HEK293 (cell line): ENCODE results near the gene MLLT1.

ENCODE experiments used
- CTCF ChIA-PET: fragments of 350-600 bp; formaldehyde crosslinking; extraction: SDS; loops from one replicate; lab custom pipeline; 2021; ENCODE audit warnings: antibody characterized with exemption; lab: Yijun Ruan, JAX
- POLR2A ChIA-PET: fragments of 300-600 bp; formaldehyde crosslinking; extraction: SDS; loops from one replicate; lab custom pipeline; 2020; ENCODE audit warnings: antibody characterized with exemption, inconsistent platforms; lab: Yijun Ruan, JAX
- H3K27ac ChIP-seq: fragments of 200-500 bp; sonication (Bioruptor generic); 2 replicates; pipeline ENCODE4 v1.5.1; 2014; ENCODE audit warnings: low read depth, low read length, control low read depth, inconsistent platforms; ENCODE audit errors: extremely low read depth
- H3K36me3 ChIP-seq, 2 experiments: fragments of 200-500 bp in 1 of 2; sonication (Bioruptor generic) in 1 of 2; 1 replicate in 1 of 2; 2 replicates in 1 of 2; pipeline ENCODE4 v1.5.1; 2014 to 2017; ENCODE audit warnings: inconsistent platforms in 2 of 2, low read length in 2 of 2; ENCODE audit not compliant: control insufficient read depth in 2 of 2, insufficient read depth in 1 of 2
- H3K4me1 ChIP-seq: fragments of 200-500 bp; sonication (Bioruptor generic); 2 replicates; pipeline ENCODE4 v1.5.1; 2014; ENCODE audit warnings: mild to moderate bottlenecking, low read length, inconsistent platforms; ENCODE audit not compliant: control insufficient read depth, insufficient read depth
- H3K4me3 ChIP-seq: 2 replicates; pipeline ENCODE4 v1.5.1; 2011; ENCODE audit warnings: low read depth, mild to moderate bottlenecking, control low read depth, low read length, moderate library complexity
- H3K9me3 ChIP-seq: fragments of 200-500 bp; sonication (Bioruptor generic); 2 replicates; pipeline ENCODE4 v1.5.1; 2014; ENCODE audit warnings: low read depth, low read length, inconsistent platforms; ENCODE audit not compliant: control insufficient read depth, insufficient read depth
- BCL11B ChIP-seq: fragments of 450-650 bp; formaldehyde crosslinking; IDR thresholded peaks from 2 replicates; pipeline ENCODE4 v1.5.1; 2016; ENCODE audit warnings: low read depth, missing biosample characterization, missing genetic modification characterization
- GLI2 ChIP-seq: fragments of 450-650 bp; formaldehyde crosslinking; IDR thresholded peaks from 2 replicates; pipeline ENCODE4; 2017; ENCODE audit warnings: missing biosample characterization, missing genetic modification characterization, low read depth, borderline replicate concordance
- PRDM1 ChIP-seq: fragments of 450-650 bp; formaldehyde crosslinking; IDR thresholded peaks from 2 replicates; pipeline ENCODE4; 2016; ENCODE audit warnings: missing biosample characterization, missing genetic modification characterization
- SCRT2 ChIP-seq: fragments of 450-650 bp; formaldehyde crosslinking; IDR thresholded peaks from 2 replicates; pipeline ENCODE4 v1.5.1; 2016; ENCODE audit warnings: missing biosample characterization, missing genetic modification characterization
- TSHZ1 ChIP-seq: fragments of 450-650 bp; formaldehyde crosslinking; IDR thresholded peaks from 2 replicates; pipeline ENCODE4 v1.5.1; 2016; ENCODE audit warnings: missing biosample characterization, missing genetic modification characterization, borderline replicate concordance
- ZNF121 ChIP-seq: fragments of 450-650 bp; formaldehyde crosslinking; IDR thresholded peaks from 2 replicates; pipeline ENCODE4 v1.5.1; 2016; ENCODE audit warnings: missing biosample characterization, missing genetic modification characterization
- ZNF211 ChIP-seq: fragments of 450-650 bp; formaldehyde crosslinking; IDR thresholded peaks from 2 replicates; pipeline ENCODE4 v1.5.1; 2016; ENCODE audit warnings: low read depth, missing biosample characterization, missing genetic modification characterization
- ZNF292 ChIP-seq: fragments of 450-650 bp; formaldehyde crosslinking; IDR thresholded peaks from 2 replicates; pipeline ENCODE4 v1.5.1; 2016; ENCODE audit warnings: low read depth, missing biosample characterization, missing genetic modification characterization, borderline replicate concordance
- ZNF341 ChIP-seq: fragments of 450-650 bp; formaldehyde crosslinking; IDR thresholded peaks from 2 replicates; pipeline ENCODE4; 2016; ENCODE audit warnings: low read depth, missing biosample characterization, missing genetic modification characterization
- ZNF501 ChIP-seq: fragments of 450-650 bp; formaldehyde crosslinking; IDR thresholded peaks from 2 replicates; pipeline ENCODE4 v1.5.1; 2016; ENCODE audit warnings: missing biosample characterization, missing genetic modification characterization
- ZNF580 ChIP-seq: fragments of 450-650 bp; formaldehyde crosslinking; IDR thresholded peaks from 2 replicates; pipeline ENCODE4 v1.5.1; 2016; ENCODE audit warnings: missing biosample characterization, missing genetic modification characterization
- ZNF658 ChIP-seq: fragments of 450-650 bp; formaldehyde crosslinking; IDR thresholded peaks from 2 replicates; pipeline ENCODE4; 2016; ENCODE audit warnings: missing biosample characterization, missing genetic modification characterization
- ZNF692 ChIP-seq: fragments of 450-650 bp; formaldehyde crosslinking; IDR thresholded peaks from 2 replicates; pipeline ENCODE4 v1.5.1; 2016; ENCODE audit warnings: missing biosample characterization, missing genetic modification characterization
- ZSCAN16 ChIP-seq: fragments of 450-650 bp; formaldehyde crosslinking; IDR thresholded peaks from 2 replicates; pipeline ENCODE4 v1.5.1; 2016; ENCODE audit warnings: missing biosample characterization, missing genetic modification characterization

Gene MLLT1

GRCh38 chr19:6212403-6213265 lies 67.1 kb downstream of the MLLT1 start:
- TF ChIP-seq TSHZ1 (tag by site-specific recombination) (no peak), SCRT2 (tag by site-specific recombination) (no peak), GLI2 (tag by site-specific recombination) (no peak)
- Histone ChIP-seq H3K4me1 (peaks cover 7% of the 10 kb centered on the region), H3K36me3 (peaks cover 0 to 17% of the 10 kb centered on the region in 2 experiments; a peak in 2 of 3 replicates), H3K4me3 (no peak overlapping the region), H3K9me3 (no peaks in the 10 kb centered on the region), H3K27ac (no peak overlapping the region)
- ChIA-PET CTCF (no interaction called here), POLR2A (no interaction called here)

- ChIA-PET POLR2A (interaction anchor here (0.6 kb wide), 1 partner anchor 54 kb away, joined by 3 read pairs; no protein-coding TSS in a partner anchor), CTCF (no interaction called here)
- Histone ChIP-seq H3K4me3 (no peak overlapping the region), H3K4me1 (no peaks in the 10 kb centered on the region), H3K27ac (no peak overlapping the region), H3K9me3 (no peaks in the 10 kb centered on the region), H3K36me3 (peaks cover 0 to 17% of the 10 kb centered on the region in 2 experiments; a peak in 2 of 3 replicates)
- TF ChIP-seq ZNF341 (tag by site-specific recombination) (peak; percentile 40; the same call in 1 of the 2 replicates), ZNF658 (no peak)
Measured at GRCh38 chr19:6211632-6212402, 68.0 kb downstream of the MLLT1 start.

GRCh38 chr19:6210721-6211600 lies 68.8 kb downstream of the MLLT1 start:
- Histone ChIP-seq H3K27ac (no peak overlapping the region), H3K4me1 (no peaks in the 10 kb centered on the region), H3K4me3 (no peak overlapping the region), H3K9me3 (no peaks in the 10 kb centered on the region), H3K36me3 (peaks cover 0 to 17% of the 10 kb centered on the region in 2 experiments; a peak in 2 of 3 replicates)
- TF ChIP-seq ZNF580 (tag by site-specific recombination): no peak
- no peak for TF ChIP-seq ZNF501 (tag by site-specific recombination)
- no peak for TF ChIP-seq BCL11B (tag by site-specific recombination)
- TF ChIP-seq ZNF692: no peak
- no peak for TF ChIP-seq ZSCAN16
- TF ChIP-seq ZNF121 (tag by site-specific recombination): no peak
- TF ChIP-seq ZNF292: no peak
- TF ChIP-seq ZNF211: no peak
- no peak for TF ChIP-seq PRDM1 (tag by site-specific recombination)
- CTCF ChIA-PET: no interaction called here
- POLR2A ChIA-PET: interaction anchor here (0.6 kb wide), 1 partner anchor 53 kb away, joined by 3 read pairs; no protein-coding TSS in a partner anchor
